HepG2 (cell line): ENCODE results near the gene ARPC1A. TPM values are rescaled to one million over a fixed set of nuclear protein-coding genes. Genes with fewer than 3 reads are reported as not detected.
A peak's percentile ranks its signal among the peaks of the same experiment; 100 is the strongest.

Experiments used
- BCL6 ChIP-seq: IDR thresholded peaks from 2 replicates; pipeline ENCODE4 v1.6.1; 2016; ENCODE audit warnings: missing genetic modification reagents, missing compliant biosample characterization
- FOSL1 ChIP-seq: sonication (generic); formaldehyde crosslinking; IDR thresholded peaks from 2 replicates; pipeline ENCODE4 v1.9.0; 2021; ENCODE audit warnings: missing genetic modification reagents, borderline replicate concordance
- GATA4 ChIP-seq: sonication (generic); IDR thresholded peaks from 2 replicates; pipeline ENCODE4 v1.6.1; 2016; ENCODE audit warnings: antibody characterized with exemption, low read depth, borderline replicate concordance
- HDAC1 ChIP-seq: sonication (generic); formaldehyde crosslinking; IDR thresholded peaks from 2 replicates; pipeline ENCODE4 v1.5.1; 2020; ENCODE audit warnings: mild to moderate bottlenecking, missing genetic modification reagents
- KIAA2018 ChIP-seq: sonication (generic); formaldehyde crosslinking; IDR thresholded peaks from 2 replicates; pipeline ENCODE4 v1.5.0; 2020; ENCODE audit warnings: mild to moderate bottlenecking, missing genetic modification reagents, borderline replicate concordance
- NFIB ChIP-seq: sonication (generic); formaldehyde crosslinking; IDR thresholded peaks from 2 replicates; pipeline ENCODE4 v1.9.0; 2021; ENCODE audit warnings: missing genetic modification reagents, mild to moderate bottlenecking, borderline replicate concordance
- NR2C2 ChIP-seq: sonication (generic); formaldehyde crosslinking; IDR thresholded peaks from 2 replicates; pipeline ENCODE4 v1.4.0; 2020; ENCODE audit warnings: missing genetic modification reagents, mild to moderate bottlenecking, moderate library complexity, borderline replicate concordance
- SMYD3 ChIP-seq: sonication (generic); formaldehyde crosslinking; IDR thresholded peaks from 2 replicates; pipeline ENCODE4 v1.8.1; 2023; ENCODE audit warnings: mild to moderate bottlenecking, missing genetic modification reagents
- TIGD3 ChIP-seq: sonication (generic); formaldehyde crosslinking; IDR thresholded peaks from 2 replicates; pipeline ENCODE4 v1.5.1; 2020; ENCODE audit warnings: mild to moderate bottlenecking, missing genetic modification reagents, borderline replicate concordance
- ZNF180 ChIP-seq: sonication (generic); formaldehyde crosslinking; IDR thresholded peaks from 2 replicates; pipeline ENCODE4 v1.4.0; 2020; ENCODE audit warnings: low read depth, missing genetic modification reagents, borderline replicate concordance
- ZNF441 ChIP-seq: sonication (generic); formaldehyde crosslinking; IDR thresholded peaks from 2 replicates; pipeline ENCODE4 v1.7.0; 2021; ENCODE audit warnings: missing genetic modification reagents, borderline replicate concordance
- ZNF598 ChIP-seq: sonication (generic); formaldehyde crosslinking; IDR thresholded peaks from 2 replicates; pipeline ENCODE4 v1.5.1; 2020; ENCODE audit warnings: mild to moderate bottlenecking, missing genetic modification reagents, borderline replicate concordance
- ZNF816 ChIP-seq: sonication (generic); formaldehyde crosslinking; IDR thresholded peaks from 2 replicates; pipeline ENCODE4 v1.8.0; 2022; ENCODE audit warnings: missing genetic modification reagents, mild to moderate bottlenecking, borderline replicate concordance
- polyA plus RNA-seq, 8 experiments: library from polyadenylated mRNA; depleted of rRNA in 3 of 8; stranded (reverse) in 7 of 8; unstranded in 1 of 8; fragments of >200 nt; fragmentation: Illumina TruSeq in 4 of 8; extraction: Trizol in 4 of 8; gene quantifications; 2 replicates each; pipeline versions ENCODE4 v1.2.1 to v1.2.3, GENCODE V29; 2011 to 2016; ENCODE audit warnings: low read depth in 4 of 8, missing spikeins in 1 of 8, mixed read lengths in 1 of 8; ENCODE audit not compliant: insufficient read depth in 1 of 8
- total RNA-seq, 5 experiments: library from RNA; depleted of rRNA; stranded (reverse); fragments of >200 nt; fragmentation: Illumina TruSeq; extraction: Trizol; gene quantifications; 2 replicates each; pipeline ENCODE4 v1.2.3, GENCODE V29; 2016; ENCODE audit warnings: low read depth in 1 of 5
- TF ChIP-seq, protein P1 (sequence below): IDR thresholded peaks from 2 replicates; pipeline ENCODE4 v1.6.1; 2016; ENCODE audit warnings: low read depth, borderline replicate concordance
- TF ChIP-seq, protein P2 (sequence below): sonication (generic); formaldehyde crosslinking; IDR thresholded peaks from 2 replicates; pipeline ENCODE4 v1.5.0; 2020; ENCODE audit warnings: missing genetic modification reagents
- TF ChIP-seq, protein P3 (sequence below): IDR thresholded peaks from 2 replicates; pipeline ENCODE4 v1.6.1; 2016; ENCODE audit warnings: low read depth, control low read depth

ARPC1A gene
- total and polyA plus RNA-seq, 2 of the 13 experiments (the other 11 are each of a cell fraction or from before 2014, with no cell fraction given), result 44.3 to 88.5 TPM

- TF ChIP-seq, protein P1, sequence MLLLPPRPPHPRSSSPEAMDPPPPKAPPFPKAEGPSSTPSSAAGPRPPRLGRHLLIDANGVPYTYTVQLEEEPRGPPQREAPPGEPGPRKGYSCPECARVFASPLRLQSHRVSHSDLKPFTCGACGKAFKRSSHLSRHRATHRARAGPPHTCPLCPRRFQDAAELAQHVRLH (CRISPR knock-in tag), result no peak
- no peak for TF ChIP-seq GATA4
- TF ChIP-seq NFIB (CRISPR knock-in tag), result no peak
- TF ChIP-seq ZNF816 (CRISPR knock-in tag), result no peak
- TF ChIP-seq ZNF180 (CRISPR knock-in tag), result no peak
- TF ChIP-seq TIGD3, result no peak
- TF ChIP-seq FOSL1 (CRISPR knock-in tag), result no peak
- TF ChIP-seq BCL6 (CRISPR knock-in tag), result no peak
- TF ChIP-seq KIAA2018 (CRISPR knock-in tag), result no peak
- no peak for TF ChIP-seq HDAC1 (CRISPR knock-in tag)
- TF ChIP-seq, protein P2, sequence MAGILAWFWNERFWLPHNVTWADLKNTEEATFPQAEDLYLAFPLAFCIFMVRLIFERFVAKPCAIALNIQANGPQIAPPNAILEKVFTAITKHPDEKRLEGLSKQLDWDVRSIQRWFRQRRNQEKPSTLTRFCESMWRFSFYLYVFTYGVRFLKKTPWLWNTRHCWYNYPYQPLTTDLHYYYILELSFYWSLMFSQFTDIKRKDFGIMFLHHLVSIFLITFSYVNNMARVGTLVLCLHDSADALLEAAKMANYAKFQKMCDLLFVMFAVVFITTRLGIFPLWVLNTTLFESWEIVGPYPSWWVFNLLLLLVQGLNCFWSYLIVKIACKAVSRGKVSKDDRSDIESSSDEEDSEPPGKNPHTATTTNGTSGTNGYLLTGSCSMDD, result no peak
- no peak for TF ChIP-seq ZNF598 (CRISPR knock-in tag)
- TF ChIP-seq, protein P3, sequence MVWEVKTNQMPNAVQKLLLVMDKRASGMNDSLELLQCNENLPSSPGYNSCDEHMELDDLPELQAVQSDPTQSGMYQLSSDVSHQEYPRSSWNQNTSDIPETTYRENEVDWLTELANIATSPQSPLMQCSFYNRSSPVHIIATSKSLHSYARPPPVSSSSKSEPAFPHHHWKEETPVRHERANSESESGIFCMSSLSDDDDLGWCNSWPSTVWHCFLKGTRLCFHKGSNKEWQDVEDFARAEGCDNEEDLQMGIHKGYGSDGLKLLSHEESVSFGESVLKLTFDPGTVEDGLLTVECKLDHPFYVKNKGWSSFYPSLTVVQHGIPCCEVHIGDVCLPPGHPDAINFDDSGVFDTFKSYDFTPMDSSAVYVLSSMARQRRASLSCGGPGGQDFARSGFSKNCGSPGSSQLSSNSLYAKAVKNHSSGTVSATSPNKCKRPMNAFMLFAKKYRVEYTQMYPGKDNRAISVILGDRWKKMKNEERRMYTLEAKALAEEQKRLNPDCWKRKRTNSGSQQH (CRISPR knock-in tag), result no peak
- no peak for TF ChIP-seq SMYD3 (CRISPR knock-in tag)
- TF ChIP-seq NR2C2 (CRISPR knock-in tag), result no peak
- 0 out of 2 replicates have a peak, but pooled peaks have one; percentile 27 for TF ChIP-seq ZNF441
Measured at GRCh38 chr7:99375070-99375807, 49.5 kb downstream of the ARPC1A start (continued).
